Neuronal stem cell (in vitro differentiated cells): ENCODE measurements around the gene MUC5AC.

Experiments
- DNase-seq: peaks from one replicate; pipeline ENCODE4 v3.0.0-alpha.2; 2013; ENCODE audit warnings: low spot score
- H2AFZ ChIP-seq: one replicate; pipeline ENCODE4 v1.6.1; 2013; ENCODE audit warnings: mild to moderate bottlenecking, low read length, inconsistent platforms
- H2AK5ac ChIP-seq: 2 replicates; pipeline ENCODE4 v1.6.1; 2013; ENCODE audit warnings: low read depth, mild to moderate bottlenecking, inconsistent platforms, low read length, moderate library complexity, mixed read lengths
- H2BK120ac ChIP-seq: 2 replicates; pipeline ENCODE4 v1.6.1; 2013; ENCODE audit warnings: low read depth, mild to moderate bottlenecking, inconsistent platforms, low read length, moderate library complexity, mixed read lengths
- H2BK12ac ChIP-seq: one replicate; pipeline ENCODE4 v1.6.1; 2013; ENCODE audit warnings: low read length, inconsistent platforms
- H2BK15ac ChIP-seq: 2 replicates; pipeline ENCODE4 v1.6.1; 2013; ENCODE audit warnings: mild to moderate bottlenecking, low read length, inconsistent platforms, mixed read lengths
- H2BK5ac ChIP-seq: one replicate; pipeline ENCODE4 v1.6.1; 2013; ENCODE audit warnings: inconsistent platforms, mild to moderate bottlenecking, low read length, moderate library complexity
- H3K14ac ChIP-seq: one replicate; pipeline ENCODE4 v1.6.1; 2013; ENCODE audit warnings: low read length, inconsistent platforms
- H3K18ac ChIP-seq: 2 replicates; pipeline ENCODE4 v1.6.1; 2013; ENCODE audit warnings: low read length, inconsistent platforms
- H3K23ac ChIP-seq: 2 replicates; pipeline ENCODE4 v1.6.1; 2013; ENCODE audit warnings: low read depth, mild to moderate bottlenecking, mixed read lengths, low read length, inconsistent platforms; ENCODE audit not compliant: poor library complexity
- H3K27ac ChIP-seq: replicated peaks from 3 replicates; pipeline ENCODE4 v1.5.1; 2013; ENCODE audit warnings: low read length, inconsistent platforms
- H3K27me3 ChIP-seq, 3 experiments: 2 replicates each; pipeline ENCODE4 v1.6.1; 2013; ENCODE audit warnings: low read length in 3 of 3, mild to moderate bottlenecking in 2 of 3, inconsistent platforms in 1 of 3, low read depth in 1 of 3, mixed read lengths in 1 of 3, moderate library complexity in 1 of 3; ENCODE audit not compliant: control insufficient read depth in 3 of 3, insufficient read depth in 3 of 3
- H3K36me3 ChIP-seq, 2 donors: replicated peaks in 1 of 2; 2 replicates each; pipeline ENCODE4 v1.6.1; 2013; ENCODE audit warnings: low read length in 2 of 2; ENCODE audit not compliant: control insufficient read depth in 2 of 2, insufficient read depth in 2 of 2
- H3K4ac ChIP-seq: 2 replicates; pipeline ENCODE4 v1.6.1; 2013; ENCODE audit warnings: inconsistent platforms, mild to moderate bottlenecking, low read length, moderate library complexity
- H3K4me1 ChIP-seq, 2 donors: 1 replicate in 1 of 2; 2 replicates in 1 of 2; pipeline ENCODE4 v1.6.1; 2013; ENCODE audit warnings: low read length in 2 of 2, low read depth in 1 of 2; ENCODE audit not compliant: control insufficient read depth in 2 of 2, insufficient read depth in 1 of 2
- H3K4me2 ChIP-seq: one replicate; pipeline ENCODE4 v1.6.1; 2013; ENCODE audit warnings: mild to moderate bottlenecking, low read length, inconsistent platforms; ENCODE audit not compliant: insufficient read depth, poor library complexity, severe bottlenecking
- H3K4me3 ChIP-seq, 2 donors: 2 replicates each; pipeline ENCODE4 v1.5.1; 2013; ENCODE audit warnings: low read length in 2 of 2, mild to moderate bottlenecking in 2 of 2, inconsistent platforms in 1 of 2, moderate library complexity in 1 of 2
- H3K79me1 ChIP-seq: one replicate; pipeline ENCODE4 v1.6.1; 2013; ENCODE audit warnings: low read depth, mild to moderate bottlenecking, inconsistent platforms, low read length, moderate library complexity
- H3K9ac ChIP-seq: one replicate; pipeline ENCODE4 v1.6.1; 2013; ENCODE audit warnings: mild to moderate bottlenecking, low read depth, low read length, inconsistent platforms; ENCODE audit not compliant: poor library complexity
- H3K9me3 ChIP-seq, 2 donors: replicated peaks in 1 of 2; 2 replicates each; pipeline versions ENCODE3 to v1.6.1; 2013; ENCODE audit warnings: low read length in 2 of 2, mild to moderate bottlenecking in 2 of 2, inconsistent platforms in 1 of 2, low read depth in 1 of 2, mixed read lengths in 1 of 2, moderate library complexity in 1 of 2; ENCODE audit not compliant: control insufficient read depth in 2 of 2, insufficient read depth in 1 of 2
- H4K8ac ChIP-seq: one replicate; pipeline ENCODE4 v1.6.1; 2013; ENCODE audit warnings: low read depth, mild to moderate bottlenecking, inconsistent platforms, low read length, moderate library complexity
- H4K91ac ChIP-seq: one replicate; pipeline ENCODE4 v1.6.1; 2013; ENCODE audit warnings: low read length, low read depth, mild to moderate bottlenecking, inconsistent platforms; ENCODE audit not compliant: poor library complexity
- whole genome bisulfite sequencing, 2 donors: extraction: QIAGEN DNeasy Blood & Tissue Kit; methylation state at CpG; one replicate each; pipeline ENCODE4 v1.1.7; 2013; ENCODE audit warnings: missing lambda C conversion rate in 2 of 2, mixed read lengths in 1 of 2; ENCODE audit not compliant: insufficient read length in 2 of 2, insufficient replicate concordance in 1 of 2; ENCODE audit errors: extremely low coverage in 2 of 2; 5-methylcytosine and 5-hydroxymethylcytosine counted together

Gene MUC5AC

GRCh38 chr11:1138097-1138496, 19.7 kb upstream of the MUC5AC start:
- H2AFZ ChIP-seq, result no peak overlapping the region
- H3K9me3 ChIP-seq, result peaks cover 4 to 11% of the 10 kb centered on the region in 2 donors
- H2BK5ac ChIP-seq, result no peak overlapping the region
- no peak overlapping the region for H3K4me3 ChIP-seq
- peaks cover 6 to 7% of the 10 kb centered on the region in 2 donors for H3K4me1 ChIP-seq
- WGBS, 2 donors, result no CpG with 5 or more reads among the region's 8 CpGs
- H3K4ac ChIP-seq, result no peak overlapping the region
- H3K9ac ChIP-seq, result no peak overlapping the region
- no peak overlapping the region for H3K14ac ChIP-seq
- no peak overlapping the region for H3K18ac ChIP-seq
- H2BK12ac ChIP-seq, result no peak overlapping the region
- H4K91ac ChIP-seq, result no peak overlapping the region
- DNase-seq, result no peak
- no peaks in the 10 kb centered on the region for H3K27me3 ChIP-seq
- no peak overlapping the region for H4K8ac ChIP-seq
- H3K4me2 ChIP-seq, result no peak overlapping the region
- no peak overlapping the region for H2AK5ac ChIP-seq
- no peak overlapping the region for H2BK120ac ChIP-seq
- H3K36me3 ChIP-seq, result no peaks in the 10 kb centered on the region
- H3K79me1 ChIP-seq, result no peaks in the 10 kb centered on the region
- H3K23ac ChIP-seq, result no peak overlapping the region
- no peak overlapping the region for H2BK15ac ChIP-seq
- no peak overlapping the region for H3K27ac ChIP-seq

- WGBS, 2 donors, result no CpG with 5 or more reads among the region's 12 CpGs
- H2BK12ac ChIP-seq, result no peak overlapping the region
- H3K36me3 ChIP-seq, result no peaks in the 10 kb centered on the region
- H3K14ac ChIP-seq, result no peak overlapping the region
- H2AFZ ChIP-seq, result peak overlapping the region; percentile 86
- peaks cover 6 to 7% of the 10 kb centered on the region in 2 donors for H3K4me1 ChIP-seq
- H4K91ac ChIP-seq, result no peak overlapping the region
- DNase-seq, result no peak
- H3K9ac ChIP-seq, result no peak overlapping the region
- H2BK15ac ChIP-seq, result no peak overlapping the region
- no peak overlapping the region for H3K4ac ChIP-seq
- no peak overlapping the region for H2BK5ac ChIP-seq
- H3K79me1 ChIP-seq, result no peaks in the 10 kb centered on the region
- H3K9me3 ChIP-seq, result peaks cover 11 to 12% of the 10 kb centered on the region in 2 donors
- no peak overlapping the region for H3K4me3 ChIP-seq
- no peak overlapping the region for H2BK120ac ChIP-seq
- no peak overlapping the region for H4K8ac ChIP-seq
- H3K23ac ChIP-seq, result no peak overlapping the region
- H3K27me3 ChIP-seq, result no peaks in the 10 kb centered on the region
- H3K4me2 ChIP-seq, result no peak overlapping the region
- no peak overlapping the region for H2AK5ac ChIP-seq
- peak overlapping the region; percentile 70 for H3K18ac ChIP-seq
- H3K27ac ChIP-seq, result peak overlapping the region; percentile 56
These were observed 18.2 kb upstream of the MUC5AC start for GRCh38 chr11:1139441-1140083.

GRCh38 chr11:1140642-1141490, 16.9 kb upstream of the MUC5AC start:
- Histone ChIP-seq H2BK5ac (peak overlapping the region; percentile 70), H2BK15ac (peak overlapping the region; percentile 56), H3K23ac (peak overlapping the region; percentile 26), H3K79me1 (no peaks in the 10 kb centered on the region), H3K9ac (no peak overlapping the region), H4K8ac (no peak overlapping the region), H3K4me1 (peaks cover 6 to 7% of the 10 kb centered on the region in 2 donors), H3K4me3 (no peak overlapping the region), H4K91ac (no peak overlapping the region), H3K9me3 (peaks cover 12 to 15% of the 10 kb centered on the region in 2 donors), H2BK12ac (no peak overlapping the region), H2AK5ac (peak overlapping the region; percentile 77), H2BK120ac (peak overlapping the region; percentile 41), H3K36me3 (no peaks in the 10 kb centered on the region), H3K18ac (peak overlapping the region; percentile 79), H3K4me2 (no peak overlapping the region), H3K4ac (peak overlapping the region; percentile 93), H3K27me3 (no peaks in the 10 kb centered on the region), H3K27ac (no peak overlapping the region), H2AFZ (no peak overlapping the region), H3K14ac (peak overlapping the region; percentile 63)
- no CpG with 5 or more reads among the region's 18 CpGs for WGBS, 2 donors
- DNase-seq, result no peak

GRCh38 chr11:1146365-1146764, 11.4 kb upstream of the MUC5AC start:
- H3K4me2 ChIP-seq, result no peak overlapping the region
- no peak overlapping the region for H3K4me3 ChIP-seq

More at GRCh38 chr11:1146365-1146764, 11.4 kb upstream of the MUC5AC start:
- no peak overlapping the region for H2BK15ac ChIP-seq
- no peak overlapping the region for H3K23ac ChIP-seq
- H3K18ac ChIP-seq, result peak overlapping the region; percentile 65
- H2AFZ ChIP-seq, result no peak overlapping the region
- peaks cover 0 to 1% of the 10 kb centered on the region in 2 donors for H3K4me1 ChIP-seq
- no peak overlapping the region for H2BK120ac ChIP-seq
- no peak overlapping the region for H3K4ac ChIP-seq
- H4K91ac ChIP-seq, result no peak overlapping the region
- peaks cover 0 to 3% (median 0%) of the 10 kb centered on the region in 3 experiments for H3K27me3 ChIP-seq
- H3K27ac ChIP-seq, result no peak overlapping the region
- no peak for DNase-seq
- no peak overlapping the region for H2BK5ac ChIP-seq
- no peak overlapping the region for H4K8ac ChIP-seq
- H3K36me3 ChIP-seq, result no peaks in the 10 kb centered on the region
- H3K79me1 ChIP-seq, result peaks cover 2% of the 10 kb centered on the region
- peak overlapping the region; percentile 2 for H3K9ac ChIP-seq
- no peak overlapping the region for H2BK12ac ChIP-seq
- H3K14ac ChIP-seq, result no peak overlapping the region
- H2AK5ac ChIP-seq, result no peak overlapping the region
- WGBS, 2 donors, result no CpG with 5 or more reads among the region's 21 CpGs
- H3K9me3 ChIP-seq, result peaks cover 15 to 24% of the 10 kb centered on the region in 2 donors
